ENCODE measurements around the gene FAM193A.

The FAM193A gene

GRCh38 chr4:2713337-2713736 lies 176.9 kb downstream of the FAM193A start:
- POLR2A ChIA-PET (ENCODE audit: low non-redundant PET), result no interaction called here
- no peak for DNase-seq (ENCODE audit: low spot score)

GRCh38 chr4:2714061-2714770 lies 177.8 kb downstream of the FAM193A start:
- DNase-seq (ENCODE audit: low spot score), result no peak
- TF ChIP-seq CTCF (conservative IDR thresholded peaks at IDR 0.05; ENCODE audit: low read depth), result no peak
- POLR2A ChIA-PET (ENCODE audit: low non-redundant PET), result no interaction called here
- CTCF ChIA-PET, result no interaction called here
- H3K27ac ChIP-seq, result no peak overlapping the region

More at GRCh38 chr4:2713337-2713736, 176.9 kb downstream of the FAM193A start:
- CTCF ChIA-PET, result no interaction called here
- H3K27ac ChIP-seq, result no peak overlapping the region
- no peak for TF ChIP-seq CTCF (conservative IDR thresholded peaks at IDR 0.05; ENCODE audit: low read depth)

GRCh38 chr4:2714918-2715317 lies 178.5 kb downstream of the FAM193A start:
- H3K27ac ChIP-seq, result no peak overlapping the region
- no peak for DNase-seq (ENCODE audit: low spot score)
- POLR2A ChIA-PET (ENCODE audit: low non-redundant PET), result no interaction called here
- TF ChIP-seq CTCF (conservative IDR thresholded peaks at IDR 0.05; ENCODE audit: low read depth), result no peak
- CTCF ChIA-PET, result no interaction called here

GRCh38 chr4:2715426-2715825 lies 179.0 kb downstream of the FAM193A start:
- ChIA-PET POLR2A (ENCODE audit: low non-redundant PET) (no interaction called here), CTCF (no interaction called here)
- no peak for TF ChIP-seq CTCF (conservative IDR thresholded peaks at IDR 0.05; ENCODE audit: low read depth)
- no peak for DNase-seq (ENCODE audit: low spot score)
- H3K27ac ChIP-seq, result no peak overlapping the region

- no peak for TF ChIP-seq CTCF (conservative IDR thresholded peaks at IDR 0.05; ENCODE audit: low read depth)
- ChIA-PET CTCF (no interaction called here), POLR2A (ENCODE audit: low non-redundant PET) (no interaction called here)
- H3K27ac ChIP-seq, result no peak overlapping the region
- no peak for DNase-seq (ENCODE audit: low spot score)
These were observed 179.8 kb downstream of the FAM193A start for GRCh38 chr4:2716236-2716635.

- DNase-seq (ENCODE audit: low spot score), result no peak
- POLR2A ChIA-PET (ENCODE audit: low non-redundant PET), result no interaction called here
- CTCF ChIA-PET, result no interaction called here
- TF ChIP-seq CTCF (conservative IDR thresholded peaks at IDR 0.05; ENCODE audit: low read depth), result no peak
- H3K27ac ChIP-seq, result peak overlapping the region; percentile 29; the same call in 1 of the 2 replicates
These were observed 185.1 kb downstream of the FAM193A start for GRCh38 chr4:2721586-2721985.
